HCT116 (cell line): Measurements from ENCODE around the gene BNC2. TPM values are rescaled to one million over a fixed set of nuclear protein-coding genes. Genes with fewer than 3 reads are reported as not detected.

Experiments used
- ATAC-seq: fragments of 200-7000 bp; cut with Tn5 transposase; 2 replicates; pipeline ENCODE4 v1.9.1; 2020; ENCODE audit warnings: mild to moderate bottlenecking, moderate library complexity
- BruUV-seq: library from RNA; stranded (reverse); fragments of 400-500 nt; replicated peaks from 2 replicates; lab custom pipeline; 2021; lab: Mats Ljungman, UMichigan
- CTCF ChIA-PET: fragments of 300-600 bp; sonication (Branson Sonifier 250); formaldehyde crosslinking; loops from one replicate; lab custom pipeline; 2021; ENCODE audit warnings: antibody characterized with exemption; lab: Charles Lee
- POLR2A ChIA-PET: fragments of 300-600, 350-600 bp; sonication (Branson Sonifier 250); formaldehyde crosslinking; loops from one replicate; lab custom pipeline; 2021; ENCODE audit warnings: antibody characterized with exemption; lab: Charles Lee
- RAD21 ChIA-PET, 2 experiments: fragments of 300-600 bp; sonication (Branson Sonifier 250); formaldehyde crosslinking; loops; one replicate each; lab custom pipeline; 2023; ENCODE audit warnings: low total read pairs in 2 of 2; ENCODE audit not compliant: uncharacterized antibody in 2 of 2, unreplicated experiment in 2 of 2, low non-redundant PET in 1 of 2; lab: Charles Lee
- DNase-seq: peaks from one replicate; pipeline ENCODE4 v3.0.0-alpha.2; 2010; ENCODE audit warnings: low read depth, low spot score
- H2AFZ ChIP-seq: fragments of 200-600 bp; shearing (Covaris generic), sonication (generic); 2 replicates; pipeline ENCODE4 v1.6.1; 2017; ENCODE audit warnings: low read depth, mixed run types, mixed read lengths, antibody characterized with exemption, low read length; ENCODE audit not compliant: poor library complexity, severe bottlenecking
- H3K27ac ChIP-seq: 2 replicates; pipeline ENCODE4 v1.5.1; 2012; ENCODE audit warnings: low read depth, low read length
- H3K27me3 ChIP-seq: fragments of 200-600 bp; sonication (generic); 2 replicates; pipeline ENCODE4 v1.6.1; 2016; ENCODE audit warnings: mixed run types, low read length, mixed read lengths; ENCODE audit not compliant: insufficient read depth
- H3K36me3 ChIP-seq, 2 experiments: fragments of 200-500 bp in 1 of 2; fragments of 200-600 bp in 1 of 2; sonication (Bioruptor generic) in 1 of 2; sonication (generic) in 1 of 2; 2 replicates each; pipeline versions ENCODE4 v1.5.1 to v1.6.1; 2014 to 2016; ENCODE audit warnings: low read length in 2 of 2, inconsistent platforms in 1 of 2, mixed read lengths in 1 of 2, mixed run types in 1 of 2; ENCODE audit not compliant: insufficient read depth in 2 of 2, control insufficient read depth in 1 of 2
- H3K4me1 ChIP-seq, 2 experiments: fragments of 200-600 bp in 1 of 2; sonication (generic) in 1 of 2; 2 replicates each; pipeline versions ENCODE4 v1.5.1 to v1.6.1; 2012 to 2017; ENCODE audit warnings: low read length in 2 of 2, inconsistent platforms in 1 of 2, mild to moderate bottlenecking in 1 of 2, mixed read lengths in 1 of 2, mixed run types in 1 of 2, moderate library complexity in 1 of 2; ENCODE audit not compliant: insufficient read depth in 2 of 2, control insufficient read depth in 1 of 2
- H3K4me2 ChIP-seq: fragments of 200-600 bp; sonication (generic); 2 replicates; pipeline ENCODE4 v1.6.1; 2017; ENCODE audit warnings: mixed run types, low read length, mixed read lengths
- H3K4me3 ChIP-seq, 2 experiments: fragments of 200-600 bp in 1 of 2; sonication (generic) in 1 of 2; replicated peaks in 1 of 2; 2 replicates each; pipeline ENCODE4 v1.5.1; 2011 to 2016; ENCODE audit warnings: low read length in 2 of 2, control low read depth in 1 of 2, low read depth in 1 of 2, mild to moderate bottlenecking in 1 of 2, mixed read lengths in 1 of 2, mixed run types in 1 of 2
- H3K79me2 ChIP-seq: fragments of 200-600 bp; sonication (generic); 2 replicates; pipeline ENCODE4 v1.6.1; 2017; ENCODE audit warnings: mild to moderate bottlenecking, mixed run types, low read length, moderate library complexity, mixed read lengths; ENCODE audit not compliant: insufficient read depth
- H3K9ac ChIP-seq: fragments of 200-600 bp; sonication (generic); 2 replicates; pipeline ENCODE4 v1.6.1; 2016; ENCODE audit warnings: low read length, mixed read lengths
- H3K9me2 ChIP-seq: fragments of 200-600 bp; sonication (generic), shearing (Covaris generic); 2 replicates; pipeline ENCODE4 v1.6.1; 2017; ENCODE audit warnings: mixed run types, mild to moderate bottlenecking, moderate library complexity; ENCODE audit not compliant: insufficient read depth
- H3K9me3 ChIP-seq, 2 experiments: fragments of 200-500 bp in 1 of 2; fragments of 200-600 bp in 1 of 2; sonication (Bioruptor generic) in 1 of 2; sonication (generic) in 1 of 2; 2 replicates each; pipeline ENCODE4 v1.6.1; 2014 to 2017; ENCODE audit warnings: low read length in 2 of 2, mixed read lengths in 2 of 2, inconsistent platforms in 1 of 2, low read depth in 1 of 2, mild to moderate bottlenecking in 1 of 2, mixed run types in 1 of 2, moderate library complexity in 1 of 2; ENCODE audit not compliant: control insufficient read depth in 1 of 2, insufficient read depth in 1 of 2
- H4K20me1 ChIP-seq: fragments of 200-600 bp; sonication (generic), shearing (Covaris generic); 2 replicates; pipeline ENCODE4 v1.6.1; 2017; ENCODE audit warnings: mixed run types, mild to moderate bottlenecking, moderate library complexity; ENCODE audit not compliant: insufficient read depth
- ELF1 ChIP-seq: IDR thresholded peaks from 2 replicates; pipeline ENCODE4 v1.6.1; 2012; ENCODE audit warnings: low read depth, borderline replicate concordance
- EZH2 ChIP-seq: fragments of 200-600 bp; sonication (generic); IDR thresholded peaks from 2 replicates; pipeline ENCODE4 v1.6.1; 2017; ENCODE audit warnings: antibody characterized with exemption, mixed run types
- EZH2phosphoT487 ChIP-seq: fragments of 200-600 bp; IDR thresholded peaks from 2 replicates; pipeline ENCODE4 v1.6.1; 2018; ENCODE audit warnings: antibody characterized with exemption, borderline replicate concordance
- FOSL1 ChIP-seq: IDR thresholded peaks from 2 replicates; pipeline ENCODE4 v1.6.1; 2012; ENCODE audit warnings: low read depth
- JUND ChIP-seq: IDR thresholded peaks from 2 replicates; pipeline ENCODE4 v1.6.1; 2012
- POLR2A ChIP-seq: IDR thresholded peaks from 2 replicates; pipeline ENCODE4 v1.7.0; 2011; ENCODE audit warnings: borderline replicate concordance; ENCODE audit not compliant: insufficient read depth, insufficient read length; ENCODE audit errors: extremely low read depth
- SIN3A ChIP-seq: IDR thresholded peaks from 2 replicates; pipeline ENCODE4 v1.6.1; 2012; ENCODE audit warnings: low read depth
- TCF7L2 ChIP-seq: IDR thresholded peaks from 2 replicates; pipeline ENCODE4 v1.7.0; 2011; ENCODE audit warnings: borderline replicate concordance, inconsistent platforms; ENCODE audit not compliant: insufficient read depth, insufficient read length; ENCODE audit errors: extremely low read depth
- YY1 ChIP-seq: IDR thresholded peaks from 2 replicates; pipeline ENCODE4 v1.6.1; 2011; ENCODE audit warnings: low read length, low read depth, moderate library complexity, mild to moderate bottlenecking; ENCODE audit not compliant: insufficient replicate concordance; ENCODE audit errors: extremely low read depth
- ZFX ChIP-seq: fragments of 450-650 bp; IDR thresholded peaks from 2 replicates; pipeline ENCODE4 v1.6.1; 2017
- intact Hi-C: fragments of 100-400 bp; cut with micrococcal nuclease; formaldehyde crosslinking; loops from 2 replicates; pipeline ENCODE4 v1.10.0; 2022
- total RNA-seq: library from RNA; stranded (reverse); gene quantifications from one replicate; pipeline ENCODE4 v1.2.1, GENCODE V29; 2021; ENCODE audit not compliant: unreplicated experiment
- TF ChIP-seq, protein P1 (sequence below): IDR thresholded peaks from 2 replicates; pipeline ENCODE4 v1.6.1; 2012; ENCODE audit warnings: low read depth
- TF ChIP-seq, protein P2 (sequence below): IDR thresholded peaks from 2 replicates; pipeline ENCODE4 v1.6.1; 2011; ENCODE audit warnings: mild to moderate bottlenecking, low read length, moderate library complexity; ENCODE audit not compliant: insufficient replicate concordance; ENCODE audit errors: extremely low read depth
- TF ChIP-seq, protein P3 (sequence below), 3 experiments: fragments of 200-600 bp in 1 of 3; sonication (generic) in 1 of 3; IDR thresholded peaks in 2 of 3; conservative IDR thresholded peaks in 1 of 3; 2 replicates each; pipeline ENCODE4 v1.5.1; 2012 to 2017; ENCODE audit warnings: low read depth in 2 of 3, low read length in 2 of 3, antibody characterized with exemption in 1 of 3, borderline replicate concordance in 1 of 3, control low read depth in 1 of 3, mild to moderate bottlenecking in 1 of 3, mixed read lengths in 1 of 3, mixed run types in 1 of 3, moderate library complexity in 1 of 3; ENCODE audit not compliant: insufficient read depth in 1 of 3

BNC2 gene
- total RNA-seq, 1 experiment from 2014 or later: 0.37 TPM

DNA sequence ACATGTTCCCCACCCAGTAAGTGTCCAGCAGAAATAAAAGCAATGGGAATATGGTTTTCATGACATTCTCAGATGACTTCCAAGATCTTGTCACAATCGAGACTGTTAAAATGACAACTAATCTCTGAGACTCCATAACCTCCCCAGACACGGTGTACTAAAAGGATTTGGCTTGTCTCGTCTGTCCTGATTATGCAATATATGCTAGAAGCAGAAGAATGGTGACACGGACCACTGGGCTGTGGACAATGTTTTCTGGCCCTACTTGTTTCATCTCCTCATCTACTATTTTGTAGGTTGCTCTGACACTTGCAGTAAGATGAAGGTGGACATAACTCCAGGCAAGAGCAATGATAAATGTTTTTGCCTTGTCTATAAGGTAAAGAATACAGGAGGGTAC lies 56.6 kb downstream of the BNC2 start:
- DNase-seq (no peak), ATAC-seq (no peak)
- RAD21 ChIA-PET: no interaction called here
- intact Hi-C loops: no loop called here
- Histone ChIP-seq H3K9me3 (no peaks in the 10 kb centered on the region; a peak in 1 of 4 replicates), H3K4me1 (no peaks in the 10 kb centered on the region), H3K4me2 (no peak overlapping the region), H3K9me2 (no peaks in the 10 kb centered on the region), H3K9ac (no peak overlapping the region), H3K4me3 (no peak overlapping the region), H3K79me2 (no peaks in the 10 kb centered on the region), H3K36me3 (no peaks in the 10 kb centered on the region), H3K27ac (no peak overlapping the region), H2AFZ (no peak overlapping the region), H3K27me3 (no peaks in the 10 kb centered on the region), H4K20me1 (no peaks in the 10 kb centered on the region)
- CTCF ChIA-PET: no interaction called here
- TF ChIP-seq TCF7L2 (no peak), SIN3A (no peak), EZH2phosphoT487 (no peak), EZH2 (no peak), JUND (no peak), YY1 (no peak), POLR2A (no peak), FOSL1 (no peak), ZFX (no peak), ELF1 (no peak)
- TF ChIP-seq, protein P1, sequence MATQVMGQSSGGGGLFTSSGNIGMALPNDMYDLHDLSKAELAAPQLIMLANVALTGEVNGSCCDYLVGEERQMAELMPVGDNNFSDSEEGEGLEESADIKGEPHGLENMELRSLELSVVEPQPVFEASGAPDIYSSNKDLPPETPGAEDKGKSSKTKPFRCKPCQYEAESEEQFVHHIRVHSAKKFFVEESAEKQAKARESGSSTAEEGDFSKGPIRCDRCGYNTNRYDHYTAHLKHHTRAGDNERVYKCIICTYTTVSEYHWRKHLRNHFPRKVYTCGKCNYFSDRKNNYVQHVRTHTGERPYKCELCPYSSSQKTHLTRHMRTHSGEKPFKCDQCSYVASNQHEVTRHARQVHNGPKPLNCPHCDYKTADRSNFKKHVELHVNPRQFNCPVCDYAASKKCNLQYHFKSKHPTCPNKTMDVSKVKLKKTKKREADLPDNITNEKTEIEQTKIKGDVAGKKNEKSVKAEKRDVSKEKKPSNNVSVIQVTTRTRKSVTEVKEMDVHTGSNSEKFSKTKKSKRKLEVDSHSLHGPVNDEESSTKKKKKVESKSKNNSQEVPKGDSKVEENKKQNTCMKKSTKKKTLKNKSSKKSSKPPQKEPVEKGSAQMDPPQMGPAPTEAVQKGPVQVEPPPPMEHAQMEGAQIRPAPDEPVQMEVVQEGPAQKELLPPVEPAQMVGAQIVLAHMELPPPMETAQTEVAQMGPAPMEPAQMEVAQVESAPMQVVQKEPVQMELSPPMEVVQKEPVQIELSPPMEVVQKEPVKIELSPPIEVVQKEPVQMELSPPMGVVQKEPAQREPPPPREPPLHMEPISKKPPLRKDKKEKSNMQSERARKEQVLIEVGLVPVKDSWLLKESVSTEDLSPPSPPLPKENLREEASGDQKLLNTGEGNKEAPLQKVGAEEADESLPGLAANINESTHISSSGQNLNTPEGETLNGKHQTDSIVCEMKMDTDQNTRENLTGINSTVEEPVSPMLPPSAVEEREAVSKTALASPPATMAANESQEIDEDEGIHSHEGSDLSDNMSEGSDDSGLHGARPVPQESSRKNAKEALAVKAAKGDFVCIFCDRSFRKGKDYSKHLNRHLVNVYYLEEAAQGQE: no peak
- TF ChIP-seq, protein P2, sequence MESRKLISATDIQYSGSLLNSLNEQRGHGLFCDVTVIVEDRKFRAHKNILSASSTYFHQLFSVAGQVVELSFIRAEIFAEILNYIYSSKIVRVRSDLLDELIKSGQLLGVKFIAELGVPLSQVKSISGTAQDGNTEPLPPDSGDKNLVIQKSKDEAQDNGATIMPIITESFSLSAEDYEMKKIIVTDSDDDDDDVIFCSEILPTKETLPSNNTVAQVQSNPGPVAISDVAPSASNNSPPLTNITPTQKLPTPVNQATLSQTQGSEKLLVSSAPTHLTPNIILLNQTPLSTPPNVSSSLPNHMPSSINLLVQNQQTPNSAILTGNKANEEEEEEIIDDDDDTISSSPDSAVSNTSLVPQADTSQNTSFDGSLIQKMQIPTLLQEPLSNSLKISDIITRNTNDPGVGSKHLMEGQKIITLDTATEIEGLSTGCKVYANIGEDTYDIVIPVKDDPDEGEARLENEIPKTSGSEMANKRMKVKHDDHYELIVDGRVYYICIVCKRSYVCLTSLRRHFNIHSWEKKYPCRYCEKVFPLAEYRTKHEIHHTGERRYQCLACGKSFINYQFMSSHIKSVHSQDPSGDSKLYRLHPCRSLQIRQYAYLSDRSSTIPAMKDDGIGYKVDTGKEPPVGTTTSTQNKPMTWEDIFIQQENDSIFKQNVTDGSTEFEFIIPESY: no peak
- TF ChIP-seq, protein P3, sequence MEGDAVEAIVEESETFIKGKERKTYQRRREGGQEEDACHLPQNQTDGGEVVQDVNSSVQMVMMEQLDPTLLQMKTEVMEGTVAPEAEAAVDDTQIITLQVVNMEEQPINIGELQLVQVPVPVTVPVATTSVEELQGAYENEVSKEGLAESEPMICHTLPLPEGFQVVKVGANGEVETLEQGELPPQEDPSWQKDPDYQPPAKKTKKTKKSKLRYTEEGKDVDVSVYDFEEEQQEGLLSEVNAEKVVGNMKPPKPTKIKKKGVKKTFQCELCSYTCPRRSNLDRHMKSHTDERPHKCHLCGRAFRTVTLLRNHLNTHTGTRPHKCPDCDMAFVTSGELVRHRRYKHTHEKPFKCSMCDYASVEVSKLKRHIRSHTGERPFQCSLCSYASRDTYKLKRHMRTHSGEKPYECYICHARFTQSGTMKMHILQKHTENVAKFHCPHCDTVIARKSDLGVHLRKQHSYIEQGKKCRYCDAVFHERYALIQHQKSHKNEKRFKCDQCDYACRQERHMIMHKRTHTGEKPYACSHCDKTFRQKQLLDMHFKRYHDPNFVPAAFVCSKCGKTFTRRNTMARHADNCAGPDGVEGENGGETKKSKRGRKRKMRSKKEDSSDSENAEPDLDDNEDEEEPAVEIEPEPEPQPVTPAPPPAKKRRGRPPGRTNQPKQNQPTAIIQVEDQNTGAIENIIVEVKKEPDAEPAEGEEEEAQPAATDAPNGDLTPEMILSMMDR (IDR thresholded peaks at IDR 0.05 in 2 of 3, conservative IDR thresholded peaks at IDR 0.05 in 1 of 3; ENCODE audit: borderline replicate concordance in 1 of 3, insufficient read depth in 1 of 3, low read depth in 2 of 3, low read length in 2 of 3): no peak
- no TSS peak for BruUV-seq
- POLR2A ChIA-PET: no interaction called here
